ENCODE results near the gene OTOP1. TPM values are rescaled to one million over a fixed set of nuclear protein-coding genes. Genes with fewer than 3 reads are reported as not detected.

The OTOP1 gene, protein sequence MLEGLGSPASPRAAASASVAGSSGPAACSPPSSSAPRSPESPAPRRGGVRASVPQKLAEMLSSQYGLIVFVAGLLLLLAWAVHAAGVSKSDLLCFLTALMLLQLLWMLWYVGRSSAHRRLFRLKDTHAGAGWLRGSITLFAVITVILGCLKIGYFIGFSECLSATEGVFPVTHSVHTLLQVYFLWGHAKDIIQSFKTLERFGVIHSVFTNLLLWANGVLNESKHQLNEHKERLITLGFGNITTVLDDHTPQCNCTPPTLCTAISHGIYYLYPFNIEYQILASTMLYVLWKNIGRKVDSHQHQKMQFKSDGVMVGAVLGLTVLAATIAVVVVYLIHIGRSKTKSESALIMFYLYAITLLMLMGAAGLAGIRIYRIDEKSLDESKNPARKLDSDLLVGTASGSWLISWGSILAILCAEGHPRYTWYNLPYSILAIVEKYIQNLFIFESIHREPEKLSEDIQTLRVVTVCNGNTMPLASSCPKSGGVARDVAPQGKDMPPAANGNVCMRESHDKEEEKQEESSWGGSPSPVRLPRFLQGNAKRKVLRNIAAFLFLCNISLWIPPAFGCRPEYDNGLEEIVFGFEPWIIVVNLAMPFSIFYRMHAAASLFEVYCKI
- not detected in 2 replicates for total RNA-seq

DNA sequence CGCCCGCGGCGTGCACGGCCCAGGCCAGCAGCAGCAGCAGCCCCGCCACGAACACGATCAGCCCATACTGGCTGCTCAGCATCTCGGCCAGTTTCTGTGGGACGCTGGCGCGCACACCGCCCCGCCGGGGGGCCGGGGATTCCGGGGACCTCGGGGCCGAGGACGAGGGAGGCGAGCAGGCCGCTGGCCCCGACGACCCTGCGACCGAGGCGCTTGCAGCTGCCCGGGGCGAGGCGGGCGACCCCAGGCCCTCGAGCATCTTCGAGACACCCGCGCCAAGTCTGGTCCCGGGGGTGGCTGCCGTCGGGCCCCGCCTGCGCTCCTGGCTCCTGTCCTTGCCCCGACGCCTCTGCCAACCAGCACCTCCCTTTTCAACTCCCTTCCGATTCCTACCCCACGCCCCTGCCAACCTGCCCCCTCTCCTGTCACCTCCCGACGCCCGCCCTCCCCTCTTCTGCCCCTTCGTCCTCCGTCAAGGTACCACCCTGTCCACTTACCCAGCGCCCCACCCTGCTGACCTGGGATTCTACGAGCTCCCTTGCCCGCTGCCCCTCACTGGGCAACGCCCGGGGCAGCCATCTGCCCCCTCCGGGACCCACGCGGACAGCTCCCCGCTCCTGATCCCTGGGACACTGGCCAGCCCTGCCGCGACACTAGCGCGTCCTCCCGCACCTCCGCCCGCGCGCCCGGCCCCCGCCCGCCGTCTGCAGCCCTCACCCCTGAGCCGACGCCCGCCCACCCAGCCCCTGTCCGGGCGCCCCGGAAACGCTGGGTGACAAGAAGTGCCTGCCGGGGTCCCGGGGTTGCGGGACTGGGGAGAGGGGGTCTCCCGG is at the start of gene OTOP1:
OTOP1 (minus strand) TSS at position 324 of the 833 bp plus-strand sequence; CDS start at position 259, 65 bp downstream.

DNA sequence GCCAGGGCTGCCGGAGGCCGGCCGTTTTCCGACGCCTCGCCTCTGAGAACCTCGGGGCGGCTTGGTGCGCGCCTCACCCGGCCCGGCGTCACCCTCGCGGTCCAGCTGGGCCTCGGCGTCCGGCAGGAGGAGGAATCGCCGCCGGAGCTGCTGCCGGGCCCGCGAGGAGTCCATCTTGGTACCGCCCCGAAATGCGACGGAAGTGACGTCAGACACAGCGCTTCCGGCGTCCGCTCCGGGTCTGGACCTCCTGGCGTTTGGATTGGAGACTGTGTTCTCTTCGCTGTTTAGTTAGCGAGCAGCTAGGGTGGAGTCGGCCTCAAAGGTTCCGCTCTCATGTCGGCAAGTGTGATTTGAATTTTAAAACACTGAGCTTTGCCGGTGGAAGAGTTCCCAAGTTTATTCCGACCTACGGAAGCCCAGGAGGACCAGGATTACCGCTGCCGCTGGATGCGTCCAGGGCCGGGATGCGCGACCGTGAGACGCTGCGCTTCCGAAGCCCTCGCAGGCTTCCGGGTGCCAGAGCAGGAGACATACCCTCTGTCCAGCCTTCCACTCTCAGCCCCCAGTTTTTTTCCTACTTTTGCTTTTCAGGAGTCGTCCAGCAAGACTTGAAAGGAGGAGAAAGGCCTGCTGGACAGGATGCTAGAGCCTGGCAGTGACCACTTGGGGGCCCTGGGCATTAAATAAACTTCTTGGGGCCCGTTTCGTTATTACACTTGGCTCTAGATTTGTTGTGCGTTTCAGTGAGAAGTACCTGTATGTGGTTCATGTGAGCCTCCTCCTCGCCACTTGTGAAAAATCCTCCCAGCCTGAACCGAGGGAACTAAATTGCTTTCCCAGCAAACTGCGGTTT is 21.5 kb upstream of the OTOP1 start, which contains the start of gene TMEM128:
TMEM128 (minus strand) TSS at position 195 of the 856 bp plus-strand sequence; CDS start at position 174, 21 bp downstream.

Other genes with a start within 250 kb of the OTOP1 start
- gene TMEM128, start 21.3 kb upstream of the OTOP1 start, total RNA-seq: 20.4 and 24.3 TPM in 2 replicates
- gene LYAR, start 63.2 kb upstream of the OTOP1 start, total RNA-seq: 4.1 and 8.0 TPM in 2 replicates
- gene ZBTB49, start 63.3 kb upstream of the OTOP1 start, total RNA-seq: 2.6 and 3.3 TPM in 2 replicates
- 0.50 and 0.72 TPM in 2 replicates for gene NSG1, start 160.2 kb upstream of the OTOP1 start, total RNA-seq